ENCODE data around the gene ZNF579. TPM values are rescaled to one million over a fixed set of nuclear protein-coding genes. Genes with fewer than 3 reads are reported as not detected.

ZNF579 gene
- total RNA-seq, 4 donors from 2014 or later = 2.0 to 5.6 (median 2.9) TPM

GRCh38 chr19:55599842-55600661 lies 19.4 kb upstream of the ZNF579 start, which contains the start of gene ZNF524:
Gene ZNF524 (plus strand): TSS chr19:55600288. CDS start chr19:55602113, 1,825 bp downstream.
- TF ChIP-seq POLR2A (IDR thresholded peaks at IDR 0.05) (no peak), EP300 (IDR thresholded peaks at IDR 0.05; ENCODE audit: low read depth) (no peak), POLR2AphosphoS5 (IDR thresholded peaks at IDR 0.05) (peak in 1 of 3 donors; percentile 10), CTCF (IDR thresholded peaks at IDR 0.05) (peak in 1 of 5 experiments; percentile 8)
- peaks cover 0 to 4% (median 0%) of the 10 kb centered on the region in 4 donors for H3K36me3 ChIP-seq
- H3K27me3 ChIP-seq = no peaks in the 10 kb centered on the region
- H3K27ac ChIP-seq = peak within 1 kb of the TSS; percentile 96 to 100 (median 98)
- in situ Hi-C loops (cut with MboI; ENCODE audit: low pct_ligation_motif_present in 1 of 4, low pct_unique_long_range_greater_than_20kb in 1 of 4, low sequenced_read_pairs in 3 of 4) (loop anchor here in 1 of 4 donors (10.0 kb wide), 1 partner anchor 85 kb away; no protein-coding TSS in a partner anchor), intact Hi-C loops (cut with DNase I; ENCODE audit: low total_unique reads) (loop anchor here (10.0 kb wide), 1 partner anchor 485 kb away; the partner anchor contains the start of gene PPP1R12C)
- no peaks in the 10 kb centered on the region for H3K9me3 ChIP-seq
- H3K4me1 ChIP-seq = peaks cover 13 to 25% (median 19%) of the 10 kb centered on the region in 4 donors
- peak; percentile 87 for DNase-seq
- 0% methylated on average over 13 of the region's 97 CpGs; no CpG with 5 or more reads in 1 of the 2 donors for WGBS, 2 donors (ENCODE audit: low coverage in 1 of 2)
- H3K4me3 ChIP-seq = peak within 1 kb of the TSS; percentile 80 to 96 (median 86)

GRCh38 chr19:55599468-55599841 lies 18.8 kb upstream of the ZNF579 start, which contains the start of gene FIZ1:
Gene FIZ1 (minus strand): TSS chr19:55599517. CDS start chr19:55597865, 1,652 bp downstream.
- peak; percentile 98 for DNase-seq
- intact Hi-C loops (cut with DNase I; ENCODE audit: low total_unique reads) (no loop called here), in situ Hi-C loops (cut with MboI; ENCODE audit: low pct_ligation_motif_present in 1 of 4, low pct_unique_long_range_greater_than_20kb in 1 of 4, low sequenced_read_pairs in 3 of 4) (no loop called here)
- 0% methylated on average over 23 of the region's 23 CpGs; no CpG with 5 or more reads in 1 of the 2 donors for WGBS, 2 donors (ENCODE audit: low coverage in 1 of 2)
- peaks cover 10 to 20% (median 14%) of the 10 kb centered on the region in 4 donors for H3K4me1 ChIP-seq
- H3K36me3 ChIP-seq = peaks cover 0 to 7% (median 0%) of the 10 kb centered on the region in 4 donors
- no peaks in the 10 kb centered on the region for H3K9me3 ChIP-seq
- TF ChIP-seq EP300 (IDR thresholded peaks at IDR 0.05; ENCODE audit: low read depth) = no peak
- TF ChIP-seq POLR2A (IDR thresholded peaks at IDR 0.05) = peak; percentile 20
- TF ChIP-seq CTCF (IDR thresholded peaks at IDR 0.05) = no peak
- peak in 1 of 3 donors; percentile 17 for TF ChIP-seq POLR2AphosphoS5 (IDR thresholded peaks at IDR 0.05)
- peak within 1 kb of the TSS; percentile 96 to 100 (median 98) for H3K27ac ChIP-seq
- no peaks in the 10 kb centered on the region for H3K27me3 ChIP-seq
- peak within 1 kb of the TSS; percentile 80 to 96 (median 86) for H3K4me3 ChIP-seq

- intact Hi-C loops (cut with DNase I; ENCODE audit: low total_unique reads) (no loop called here), in situ Hi-C loops (cut with MboI; ENCODE audit: low pct_ligation_motif_present in 1 of 4, low pct_unique_long_range_greater_than_20kb in 1 of 4, low sequenced_read_pairs in 3 of 4) (no loop called here)
- TF ChIP-seq CTCF (IDR thresholded peaks at IDR 0.05) (no peak), EP300 (IDR thresholded peaks at IDR 0.05; ENCODE audit: low read depth) (no peak), POLR2A (IDR thresholded peaks at IDR 0.05) (peak; percentile 61), POLR2AphosphoS5 (IDR thresholded peaks at IDR 0.05) (peak in 1 of 3 donors; percentile 59)
- Histone ChIP-seq H3K9me3 (no peaks in the 10 kb centered on the region), H3K27ac (peak overlapping the region; percentile 96 to 100 (median 98)), H3K4me3 (peak overlapping the region; percentile 80 to 96 (median 84)), H3K36me3 (peaks cover 0 to 7% (median 0%) of the 10 kb centered on the region in 4 donors), H3K4me1 (peaks cover 6 to 14% (median 9%) of the 10 kb centered on the region in 4 donors), H3K27me3 (no peaks in the 10 kb centered on the region)
- 15 to 32% methylated on average over 5 to 12 of the region's 26 CpGs for WGBS, 2 donors (ENCODE audit: low coverage in 1 of 2)
- DNase-seq = peak; percentile 96
Measured at GRCh38 chr19:55598719-55599467, 18.2 kb upstream of the ZNF579 start.

Measured in transverse colon (tissue), 4 donors.